NCI-H2107 treated with DMSO at 0.1 percent for 48 hours (cell line): Measurements from ENCODE around the gene CRYZL1.
A peak's percentile ranks its signal among the peaks of the same experiment; 100 is the strongest.

ENCODE experiments used
- DNase-seq: peaks from one replicate; lab custom pipeline; 2025; ENCODE audit not compliant: unreplicated experiment; lab: John Stamatoyannopoulos, UW

CRYZL1 gene

GRCh38 chr21:33566514-33566913 lies 75.0 kb downstream of the CRYZL1 start:
- no peak for DNase-seq

GRCh38 chr21:33562389-33562788 lies 79.2 kb downstream of the CRYZL1 start:
- DNase-seq = no peak

- no peak for DNase-seq
These were observed 80.2 kb downstream of the CRYZL1 start for GRCh38 chr21:33561373-33561772.

- DNase-seq = no peak
These were observed 80.6 kb downstream of the CRYZL1 start for GRCh38 chr21:33560965-33561364.

- no peak for DNase-seq
These were observed 81.7 kb downstream of the CRYZL1 start for GRCh38 chr21:33559813-33560212.

GRCh38 chr21:33558777-33559421 lies 82.6 kb downstream of the CRYZL1 start:
- no peak for DNase-seq

GRCh38 chr21:33557447-33557846 lies 84.1 kb downstream of the CRYZL1 start:
- DNase-seq = no peak

- no peak for DNase-seq
These were observed 86.6 kb downstream of the CRYZL1 start for GRCh38 chr21:33554982-33555344.

GRCh38 chr21:33554236-33554981 lies 87.1 kb downstream of the CRYZL1 start:
- DNase-seq = no peak

GRCh38 chr21:33552999-33553598 lies 88.4 kb downstream of the CRYZL1 start:
- no peak for DNase-seq

GRCh38 chr21:33552093-33552998 lies 89.2 kb downstream of the CRYZL1 start:
- DNase-seq = no peak

GRCh38 chr21:33551664-33552063 lies 89.9 kb downstream of the CRYZL1 start:
- no peak for DNase-seq

- no peak for DNase-seq
These were observed 90.5 kb downstream of the CRYZL1 start for GRCh38 chr21:33550772-33551660.

- no peak for DNase-seq
These were observed 91.4 kb downstream of the CRYZL1 start for GRCh38 chr21:33549848-33550771.

- DNase-seq = no peak
These were observed 95.5 kb downstream of the CRYZL1 start for GRCh38 chr21:33546086-33546485.

GRCh38 chr21:33544451-33545195 lies 96.9 kb downstream of the CRYZL1 start:
- no peak for DNase-seq

GRCh38 chr21:33543505-33544129 lies 97.9 kb downstream of the CRYZL1 start:
- peak; percentile 27 for DNase-seq
